Activated CD4-positive, CD25-positive, alpha-beta regulatory T cell treated with anti-CD3 and anti-CD28 coated beads, Interleukin-2, amount 50 U/mL, for 72 hours (primary cell): Measurements from ENCODE around the gene CREG2.
"Not testable (repeated sequence)": the region's sequence is repeated elsewhere in the genome, so short reads cannot be mapped to it uniquely, and the experiment has no call there.

Experiments used
- DNase-seq: peaks from one replicate; pipeline ENCODE4 v3.0.0; 2021

CREG2 gene

DNA sequence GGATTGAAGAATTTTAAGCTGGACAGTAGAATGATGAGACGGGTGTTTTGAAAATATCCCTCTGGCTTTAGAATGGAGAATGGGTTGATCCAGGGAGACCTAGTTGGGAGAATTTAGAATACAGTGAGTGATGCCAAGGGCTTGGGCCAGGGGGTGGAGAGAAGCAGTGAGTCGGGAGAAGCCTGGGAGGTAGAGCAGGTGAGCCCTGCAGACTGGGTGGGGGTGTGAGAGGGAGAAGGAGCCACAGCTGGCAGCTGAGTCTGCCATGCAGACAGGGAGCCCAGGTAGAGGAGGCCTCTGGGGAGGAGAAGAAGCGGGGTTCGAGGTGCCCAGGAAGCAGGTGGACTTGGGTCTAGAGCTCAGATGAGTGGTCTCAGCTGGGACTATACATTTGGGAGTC lies 18.2 kb downstream of the CREG2 start:
- DNase-seq = no peak

DNA sequence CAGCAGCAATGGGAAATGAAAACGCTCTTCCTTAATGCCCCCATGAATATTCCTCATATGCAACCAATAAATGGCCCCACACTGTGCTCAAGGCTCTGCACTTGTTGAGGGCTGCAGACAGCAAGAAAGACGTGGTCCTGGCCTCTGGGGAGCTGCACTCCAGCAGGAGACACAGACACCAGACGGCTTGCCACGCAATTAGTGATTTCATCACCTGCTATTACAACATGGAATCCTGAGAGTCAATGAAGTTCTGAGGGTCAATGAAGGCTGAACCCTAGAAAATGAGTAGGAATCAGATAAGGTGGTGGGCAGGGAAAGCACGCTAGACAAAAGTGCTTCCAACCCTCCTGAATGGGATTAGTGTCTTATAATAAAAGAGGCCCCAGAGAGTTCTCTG lies 18.9 kb downstream of the CREG2 start:
- no peak for DNase-seq

DNA sequence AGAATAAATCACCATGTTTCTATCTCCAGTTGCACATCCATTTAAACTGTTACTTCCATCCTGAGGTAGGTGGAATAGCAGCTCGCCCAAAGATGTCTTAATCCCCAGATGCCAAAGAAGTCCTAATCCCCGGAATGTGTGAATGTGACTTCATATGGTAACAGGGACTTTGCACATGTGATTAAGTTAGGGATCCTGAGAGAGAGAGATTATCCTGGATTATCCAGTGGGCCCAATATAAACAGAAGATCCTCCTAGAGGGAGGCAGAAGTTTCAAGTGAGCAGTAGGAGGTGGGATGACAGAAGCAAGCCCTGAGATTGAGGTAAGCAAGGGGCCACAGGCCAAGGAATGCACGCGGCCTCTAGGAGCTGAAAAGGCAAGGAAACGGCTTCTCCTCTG lies 19.8 kb downstream of the CREG2 start:
- no peak for DNase-seq

DNA sequence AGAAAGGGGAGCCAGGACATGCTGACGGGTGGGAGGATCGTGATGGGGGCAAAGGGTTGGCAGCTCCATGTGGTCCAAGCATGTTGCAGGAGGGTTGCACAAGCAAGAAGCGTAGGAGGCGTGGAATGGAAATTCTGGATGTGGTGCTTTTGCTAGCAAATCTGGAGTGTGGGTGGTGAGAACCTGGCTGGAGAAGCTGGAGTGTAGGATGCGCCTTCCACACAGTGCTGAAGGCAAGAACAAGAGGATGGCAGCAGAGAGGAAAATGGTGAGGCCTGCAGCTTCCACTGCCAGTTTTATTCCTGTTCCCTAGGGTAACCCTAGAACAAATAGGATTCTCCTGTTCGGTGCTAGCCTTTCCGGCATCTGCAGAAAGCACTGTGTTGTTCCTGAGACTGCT lies 22.4 kb downstream of the CREG2 start:
- DNase-seq = no peak

DNA sequence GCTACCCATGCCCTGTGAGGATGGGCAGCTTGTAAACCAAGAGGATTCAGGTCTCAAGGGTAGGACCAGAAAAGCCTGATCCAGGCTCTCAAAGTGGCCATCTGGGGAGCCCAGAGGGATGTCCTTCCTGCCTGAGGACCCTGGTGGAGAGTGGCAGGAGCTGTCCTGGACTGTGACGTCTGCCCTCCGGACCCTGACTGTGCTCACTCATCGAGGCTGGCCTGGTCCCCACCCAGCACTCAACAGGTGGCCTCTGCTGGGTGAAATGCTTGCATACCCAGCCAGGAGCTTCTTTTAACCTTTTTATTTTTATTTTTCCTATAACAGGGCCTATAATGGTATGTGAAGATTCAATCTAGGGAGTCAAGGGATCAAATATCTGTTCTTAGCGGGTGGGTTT lies 24.5 kb downstream of the CREG2 start:
- DNase-seq = no peak

DNA sequence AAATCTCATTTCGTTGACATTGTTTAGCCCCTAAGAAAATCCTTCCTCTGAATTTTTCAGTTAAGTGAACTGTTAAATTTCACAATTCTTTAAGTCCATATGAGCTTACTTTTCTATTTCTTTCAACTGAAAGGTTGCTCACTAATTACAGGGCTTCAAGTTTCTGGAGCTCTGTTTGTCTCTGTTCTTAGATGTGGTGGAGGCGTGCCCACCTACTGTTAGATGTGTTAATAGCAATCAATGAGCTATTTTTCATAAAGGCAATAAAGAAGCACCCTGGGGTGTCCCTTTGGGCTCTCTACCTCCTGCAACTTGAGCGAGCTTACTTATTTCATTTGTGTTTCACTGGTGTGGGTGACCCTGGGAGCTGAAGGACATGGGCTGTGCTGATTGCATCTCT lies 25.0 kb downstream of the CREG2 start:
- no peak for DNase-seq

DNA sequence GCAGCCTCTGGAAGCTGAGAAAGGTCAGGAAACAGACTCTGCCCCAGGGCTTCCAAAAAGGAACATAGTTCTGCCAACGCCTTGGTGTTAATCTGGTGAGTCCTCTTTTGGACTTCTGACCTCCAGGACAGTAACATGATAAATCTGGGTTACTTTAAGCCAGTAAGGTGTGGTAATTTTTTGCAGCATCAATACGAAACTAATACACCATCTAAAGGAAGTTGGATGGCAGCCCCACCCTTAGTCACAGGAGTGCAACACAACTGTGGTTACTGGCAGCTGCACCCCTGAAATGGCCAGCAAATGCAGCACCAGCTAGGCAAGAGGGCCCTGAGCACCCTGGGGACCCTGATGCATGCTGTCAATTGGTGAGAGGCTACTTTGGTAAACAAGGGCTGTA lies 25.8 kb downstream of the CREG2 start:
- DNase-seq = no peak

DNA sequence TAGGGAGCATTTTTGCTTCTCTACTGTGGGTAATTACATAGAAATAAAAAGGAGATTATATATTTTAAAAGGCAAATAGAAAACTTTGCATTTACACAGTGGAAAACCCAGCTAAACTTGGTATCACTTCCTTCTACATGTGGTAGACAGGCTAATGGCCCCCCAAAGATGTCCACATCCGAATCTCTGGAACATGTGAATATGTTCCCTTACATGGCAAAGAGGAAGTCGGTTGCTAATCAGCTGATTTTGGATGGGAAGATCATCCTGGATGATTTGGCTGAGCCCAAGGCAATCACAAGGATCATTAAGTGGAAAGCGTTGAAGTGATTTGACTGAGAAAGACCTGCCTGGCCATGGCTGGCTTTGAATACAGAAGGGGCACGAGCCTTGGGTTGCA lies 26.2 kb downstream of the CREG2 start:
- DNase-seq = no peak

DNA sequence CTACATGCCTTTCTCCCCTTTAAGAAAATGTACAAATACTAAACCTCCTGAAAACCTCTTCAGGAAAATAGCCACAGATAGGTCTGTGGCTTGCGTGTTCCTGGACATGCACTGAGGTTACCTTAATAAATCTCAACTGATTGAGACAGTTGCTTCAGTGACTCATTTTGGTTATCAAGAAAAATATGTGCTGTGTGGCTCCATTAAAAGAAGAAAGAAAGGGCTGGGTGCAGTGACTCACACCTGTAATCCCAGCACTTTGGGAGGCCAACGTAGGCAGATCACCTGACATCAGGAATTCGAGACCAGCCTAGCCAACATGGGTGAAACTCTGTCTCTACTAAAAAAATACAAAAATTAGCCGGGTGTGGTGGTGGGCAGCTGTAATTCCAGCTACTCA lies 27.1 kb downstream of the CREG2 start:
- no peak for DNase-seq

DNA sequence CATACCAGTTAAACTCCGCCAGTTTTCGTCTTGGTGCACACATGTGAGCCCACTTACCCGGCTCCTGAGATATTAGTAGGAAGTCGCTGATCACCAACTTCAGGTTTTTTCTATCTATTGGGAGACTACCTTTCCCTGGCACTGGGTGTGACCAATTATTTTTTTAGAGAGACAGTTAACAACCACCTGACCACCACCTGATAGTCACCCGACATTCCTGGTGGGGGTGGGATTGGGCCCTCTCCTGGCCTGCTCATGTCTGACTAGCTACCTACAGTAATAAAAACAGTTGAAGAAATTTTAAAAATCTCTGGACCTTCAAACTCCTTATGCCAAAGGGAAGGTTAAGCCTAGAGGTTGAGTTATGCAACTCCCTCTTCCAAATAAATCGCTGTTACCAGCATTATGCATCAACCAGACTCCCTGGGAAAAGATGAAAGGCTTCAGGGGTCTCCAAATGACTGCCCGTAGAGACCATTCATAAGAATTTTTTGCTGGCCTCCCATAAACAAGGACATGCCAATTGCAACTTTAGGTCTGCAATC lies 27.8 kb downstream of the CREG2 start:
- DNase-seq = no peak

DNA sequence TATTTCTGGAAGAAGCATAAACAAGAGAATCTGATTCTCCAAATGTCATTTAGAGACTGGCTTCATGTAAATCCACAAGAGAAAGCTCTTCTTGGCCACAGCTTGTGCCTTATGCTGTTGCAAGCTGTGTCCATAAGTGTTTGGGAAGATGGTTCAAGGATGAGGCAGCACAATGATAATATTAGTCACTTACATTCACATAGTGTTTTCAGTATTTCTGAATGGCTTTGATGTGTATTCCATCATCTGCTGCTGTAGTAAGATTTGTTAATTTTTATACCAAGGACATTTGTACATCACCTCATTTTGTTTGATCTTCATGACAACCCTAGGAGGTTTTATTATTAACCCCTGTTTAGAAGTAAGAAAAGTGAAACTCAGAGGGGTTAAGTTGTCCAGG lies 29.9 kb downstream of the CREG2 start:
- DNase-seq = no peak

DNA sequence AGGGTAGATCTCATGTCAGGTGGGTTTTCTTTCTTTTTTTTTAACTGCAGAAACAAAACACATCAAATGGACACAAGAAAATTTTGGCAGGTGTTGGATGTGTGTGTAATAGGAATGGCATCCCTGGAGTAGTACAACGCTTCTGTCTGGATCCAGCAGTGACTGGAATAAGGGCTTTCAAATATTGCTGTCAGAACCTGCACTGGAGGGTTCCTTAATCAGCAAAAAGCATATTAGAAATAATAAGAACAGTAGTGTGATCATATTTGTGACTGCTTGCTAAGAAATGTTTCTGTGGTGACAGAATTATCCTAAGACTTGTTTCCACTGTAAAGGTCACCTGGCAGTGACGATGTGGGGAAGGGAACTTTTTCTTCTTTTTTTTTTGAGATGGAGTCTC lies 30.8 kb downstream of the CREG2 start:
- no peak for DNase-seq

DNA sequence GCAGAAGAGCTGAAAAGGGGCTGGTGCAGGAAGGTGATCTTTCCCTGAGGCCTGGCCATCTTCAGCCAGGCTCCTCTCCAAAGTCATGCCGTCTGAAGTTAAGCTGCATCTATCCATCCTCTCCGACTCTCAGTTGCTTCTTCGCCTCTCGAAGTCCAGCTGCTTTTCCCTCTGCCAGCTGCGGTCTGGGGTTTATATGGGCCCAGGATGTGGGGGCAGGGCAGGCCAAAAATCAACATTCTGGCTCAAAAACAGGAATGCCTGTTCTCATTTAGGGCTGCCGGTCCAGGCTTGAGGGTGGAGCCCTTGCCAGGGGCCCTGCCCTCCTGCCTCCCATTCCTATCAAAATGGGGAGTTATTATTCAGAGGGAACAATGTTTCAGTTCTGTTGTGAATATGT lies 31.2 kb downstream of the CREG2 start:
- no peak for DNase-seq

DNA sequence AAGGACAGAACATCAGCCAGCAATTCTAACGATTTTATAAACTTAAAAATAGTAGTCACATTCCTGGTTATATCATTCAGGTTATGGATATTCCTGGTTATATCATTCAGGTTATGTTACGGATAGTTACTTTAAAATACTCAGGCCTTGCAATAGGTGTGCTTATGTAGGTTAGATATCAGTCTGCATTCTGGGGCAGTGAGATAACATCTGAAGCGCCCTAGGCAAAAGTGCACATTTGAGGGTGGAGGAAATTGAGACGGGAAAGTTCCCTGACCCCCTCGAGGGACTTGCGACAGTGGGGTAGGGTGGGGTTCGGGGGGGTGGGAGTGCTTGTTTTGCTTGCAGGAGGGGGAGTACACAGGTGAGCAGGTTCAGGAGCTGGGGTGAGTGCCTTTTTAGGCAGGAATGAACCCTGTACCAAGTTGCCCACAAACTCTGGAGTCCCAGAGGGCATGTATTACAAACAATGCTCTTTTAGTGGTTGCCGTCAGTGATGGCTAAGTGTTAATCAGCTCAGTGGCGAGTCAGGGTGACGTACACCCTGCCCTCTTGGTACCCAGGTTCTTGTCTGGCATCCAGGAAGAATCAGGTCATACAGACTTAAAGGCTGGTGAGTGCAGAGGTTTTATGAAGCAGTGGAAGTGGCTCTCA lies 31.8 kb downstream of the CREG2 start:
- no peak for DNase-seq

DNA sequence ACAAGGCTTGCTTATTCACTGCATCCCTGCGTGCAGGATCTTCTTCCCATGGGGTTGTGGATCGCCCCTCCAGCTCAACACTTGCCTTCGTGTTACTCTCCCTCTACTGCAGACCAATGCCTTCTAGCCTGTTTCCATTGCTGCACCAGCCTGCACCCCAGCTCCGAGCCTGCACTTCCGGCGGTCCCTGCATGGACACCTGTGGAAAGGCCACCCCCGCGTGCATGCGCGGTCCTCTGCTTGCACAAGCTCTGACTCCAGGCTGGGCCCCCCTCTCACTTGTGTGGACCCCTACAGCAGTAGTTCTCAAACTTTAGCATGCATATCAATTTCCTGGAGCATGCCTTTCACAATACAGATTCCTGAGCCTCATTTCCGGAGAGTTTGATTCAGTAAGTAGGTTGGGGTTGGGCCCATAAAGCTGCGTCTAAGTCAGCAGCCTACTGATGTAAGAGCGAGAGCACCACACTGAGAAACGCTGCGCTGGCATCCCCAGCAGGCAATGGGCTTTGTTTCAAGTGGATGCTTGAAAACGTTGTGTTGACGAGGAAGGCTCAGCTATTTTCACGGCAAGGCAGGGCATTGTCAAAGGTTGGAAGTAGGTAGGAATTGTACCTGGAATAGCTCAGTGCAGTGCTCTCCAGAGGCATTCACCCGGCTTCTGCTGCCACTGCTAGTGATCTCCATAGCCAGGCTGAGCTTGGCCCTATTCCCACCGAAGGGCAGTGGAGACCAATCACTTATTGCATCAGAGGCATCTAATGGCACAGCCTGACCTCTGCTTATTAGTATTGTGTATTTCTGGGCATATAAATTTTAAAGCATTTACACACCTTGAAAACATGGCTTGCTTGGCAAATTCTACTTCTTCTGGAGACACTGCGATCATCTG lies 32.6 kb downstream of the CREG2 start:
- no peak for DNase-seq

DNA sequence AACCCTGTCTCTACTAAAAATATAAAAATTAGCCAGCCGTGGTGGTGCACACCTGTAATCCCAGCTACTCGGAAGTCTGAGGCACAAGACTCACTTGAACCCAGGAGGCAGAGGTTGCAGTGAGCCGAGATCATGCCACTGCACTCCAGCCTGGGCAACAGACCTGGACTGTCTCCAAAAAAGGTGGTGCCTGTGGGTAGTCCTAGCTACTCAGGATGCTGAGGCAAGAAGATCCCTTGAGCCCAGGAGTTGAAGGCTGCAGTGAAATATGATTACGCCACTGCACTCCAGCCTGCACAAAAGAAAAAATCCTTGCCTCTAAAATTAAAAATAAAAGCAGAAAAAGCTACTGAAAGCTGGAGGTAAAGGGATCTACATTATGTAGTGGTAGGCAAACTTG lies 34.7 kb downstream of the CREG2 start:
- not testable (repeated sequence) for DNase-seq

DNA sequence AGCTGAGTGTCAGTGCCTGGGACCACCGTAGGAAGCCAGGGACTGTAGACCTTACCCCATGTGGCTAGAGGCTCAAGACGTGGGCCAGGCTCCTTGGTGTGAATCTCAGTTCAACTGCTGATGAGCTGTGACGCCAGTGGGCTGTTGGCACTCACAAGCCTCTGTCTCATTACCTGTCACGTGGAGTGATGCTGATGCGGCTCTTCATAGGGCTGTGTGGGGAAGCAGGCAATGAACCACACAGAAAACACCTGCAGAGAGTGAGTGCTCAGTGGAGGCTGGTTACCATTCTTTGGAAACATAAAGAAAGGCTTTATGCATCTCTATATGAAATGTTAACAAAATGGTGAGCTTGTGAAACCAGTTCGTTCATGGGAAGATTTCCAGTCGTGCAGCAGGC lies 36.1 kb downstream of the CREG2 start:
- no peak for DNase-seq

DNA sequence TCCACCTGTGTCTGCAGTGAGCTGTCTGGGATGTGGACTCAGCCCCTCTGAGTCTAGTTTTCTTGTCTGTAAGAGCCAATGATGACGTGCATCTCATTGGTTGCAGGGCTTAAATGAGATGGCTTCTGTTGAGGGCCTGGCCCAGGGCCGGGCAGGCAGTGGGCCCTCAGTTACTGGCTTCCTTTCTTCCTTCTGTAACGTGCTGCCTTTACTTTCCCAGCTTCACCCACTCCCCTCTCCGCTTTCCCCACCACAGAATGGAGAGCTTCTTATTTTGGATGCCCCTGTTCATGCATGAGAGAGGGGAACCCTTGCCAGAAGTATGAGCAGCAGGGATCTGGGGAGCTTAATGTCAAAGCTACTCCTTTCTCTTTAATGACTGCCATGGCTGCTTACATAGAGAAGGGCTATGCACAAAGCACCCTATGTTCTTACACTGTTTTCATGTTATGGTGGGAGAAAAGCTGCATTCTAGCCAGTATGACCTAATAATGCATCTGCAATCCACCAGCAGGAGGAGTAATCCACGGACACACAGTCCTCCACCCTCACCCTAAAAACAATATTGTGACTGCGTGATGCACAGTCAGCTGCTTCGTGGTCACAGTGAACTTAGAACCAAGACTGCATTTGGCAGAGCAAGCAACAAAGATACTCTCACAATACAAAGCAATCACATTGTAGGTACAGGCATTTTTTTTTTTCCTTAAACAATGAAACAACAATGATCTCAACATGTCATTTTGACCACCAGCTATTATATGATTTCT lies 37.2 kb downstream of the CREG2 start:
- DNase-seq = no peak

DNA sequence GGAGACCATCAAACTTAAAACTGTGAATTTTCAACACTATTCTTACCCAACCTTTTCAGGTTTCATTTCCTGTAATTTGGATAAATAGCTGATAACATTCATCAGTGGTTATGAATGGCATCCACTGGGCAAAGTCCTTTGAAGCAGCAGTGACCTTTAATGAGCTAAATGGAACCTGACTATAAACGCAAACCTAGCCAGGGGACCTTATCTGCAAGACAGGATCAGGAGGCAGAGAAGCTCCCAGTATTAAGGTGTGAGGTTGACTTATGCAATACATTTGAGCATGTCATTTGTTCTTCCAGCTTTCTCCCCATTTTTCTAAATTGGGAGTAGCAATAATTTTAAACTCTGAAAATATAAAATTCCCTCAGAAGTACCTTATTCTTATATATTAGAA lies 38.4 kb downstream of the CREG2 start:
- no peak for DNase-seq

DNA sequence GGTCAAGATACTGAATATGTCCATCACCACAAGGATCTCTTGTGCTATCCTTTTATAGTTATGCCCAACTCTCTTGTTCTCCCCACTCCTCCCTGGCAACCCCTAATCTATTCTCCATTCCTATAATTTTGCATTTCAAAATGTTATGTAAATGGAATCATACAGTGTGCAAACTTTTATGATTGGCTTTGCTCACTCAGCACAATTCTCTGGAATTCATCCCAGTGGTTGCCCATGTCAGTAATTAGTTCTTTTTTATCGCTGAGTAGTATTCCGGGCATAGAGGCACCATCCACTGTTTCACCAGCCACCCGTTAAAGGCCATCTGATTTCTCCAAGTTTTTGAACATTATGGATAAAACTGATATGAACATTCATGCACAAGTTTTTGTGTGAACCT lies 40.4 kb downstream of the CREG2 start:
- no peak for DNase-seq

DNA sequence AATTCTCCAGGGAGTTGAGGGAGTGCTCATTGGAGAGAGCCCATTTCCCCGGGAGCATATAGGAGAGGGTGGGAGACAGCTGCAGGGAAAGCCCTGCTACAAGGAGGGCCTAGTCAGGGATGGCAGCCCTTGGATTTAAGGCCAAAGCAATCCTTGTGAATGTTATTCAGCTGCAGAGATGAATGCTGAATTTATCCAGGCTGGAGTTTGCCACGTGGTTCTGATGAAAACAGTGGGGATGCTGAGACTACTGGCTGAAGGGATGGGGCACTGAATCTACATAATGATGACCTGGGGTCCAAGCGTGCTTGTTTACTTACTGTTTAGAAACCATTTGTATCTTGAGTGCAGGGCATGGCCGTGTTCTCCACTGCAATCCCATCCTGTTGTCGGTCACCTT lies 43.2 kb downstream of the CREG2 start:
- DNase-seq = no peak

DNA sequence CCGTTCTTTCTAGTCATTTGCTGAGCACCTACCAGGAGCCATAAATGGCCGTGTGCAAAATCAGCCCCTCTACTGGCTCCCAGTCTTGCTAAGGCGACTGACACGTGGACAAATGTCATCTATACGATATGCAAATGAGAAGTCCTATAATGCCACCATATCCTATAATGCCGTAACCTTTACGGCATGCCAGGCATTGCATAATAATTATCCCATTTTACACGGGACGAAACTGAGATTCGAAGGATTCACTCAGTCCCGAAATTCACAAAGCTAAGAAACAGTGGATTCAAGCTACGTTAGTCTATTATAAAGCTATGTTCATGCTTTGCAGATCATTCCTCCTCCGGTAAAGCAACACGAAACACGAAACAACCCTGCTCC lies 44.7 kb downstream of the CREG2 start:
- no peak for DNase-seq

DNA sequence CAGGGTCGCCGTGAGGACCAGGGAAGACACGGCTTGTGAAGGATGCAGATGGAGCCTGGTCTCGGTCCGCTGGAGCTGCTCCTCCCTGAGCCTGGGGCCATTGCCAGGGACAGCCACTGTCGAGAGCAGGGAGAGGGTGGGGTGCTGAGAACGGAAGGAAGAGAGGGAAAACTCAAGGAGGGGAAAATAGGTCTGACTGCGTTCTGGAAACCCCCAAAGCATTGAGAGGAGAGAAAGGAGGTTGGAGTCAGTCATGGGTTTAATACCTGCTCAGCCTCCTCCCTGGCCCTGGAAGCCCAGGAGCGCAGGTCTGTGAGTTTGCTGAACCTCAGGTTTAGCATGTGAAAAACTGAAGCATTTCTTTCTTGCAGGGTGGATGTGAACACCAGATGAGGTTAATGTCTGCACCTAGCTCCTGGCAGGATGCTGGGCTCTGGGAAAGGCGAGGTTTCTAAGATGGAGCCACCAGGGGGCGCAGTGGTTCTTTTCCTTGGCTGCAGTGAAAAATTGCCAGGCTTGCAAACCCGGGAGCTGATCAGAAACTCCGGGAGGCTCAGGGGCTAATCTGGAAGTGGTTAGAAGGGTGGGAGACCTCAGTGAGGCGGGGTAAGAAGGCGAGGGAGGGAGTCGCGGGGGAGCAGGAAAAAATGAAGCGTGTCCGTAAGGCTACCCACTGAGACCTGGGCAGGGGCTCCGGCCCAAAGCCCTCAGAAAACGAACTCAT lies 45.2 kb downstream of the CREG2 start:
- DNase-seq = peak; percentile 81
